H9 (cell line): Measurements from ENCODE around the gene C1QL4. TPM values are rescaled to one million over a fixed set of nuclear protein-coding genes. Genes with fewer than 3 reads are reported as not detected.

Experiments
- DNase-seq: peaks from one replicate; pipeline ENCODE4 v3.0.0-alpha.2; 2017
- H2AFZ ChIP-seq: one replicate; pipeline ENCODE4 v1.6.1; 2013; ENCODE audit warnings: mild to moderate bottlenecking, low read length, control low read depth, moderate library complexity
- H2AK5ac ChIP-seq: 2 replicates; pipeline ENCODE4 v1.6.1; 2013; ENCODE audit warnings: low read length, control low read depth, mixed read lengths; ENCODE audit not compliant: insufficient read length
- H2BK120ac ChIP-seq: one replicate; pipeline ENCODE4 v1.6.1; 2013; ENCODE audit warnings: low read depth, mild to moderate bottlenecking, low read length, control low read depth, inconsistent platforms; ENCODE audit not compliant: poor library complexity, severe bottlenecking
- H2BK12ac ChIP-seq: 2 replicates; pipeline ENCODE4 v1.6.1; 2013; ENCODE audit warnings: low read length, control low read depth, mixed read lengths, low read depth; ENCODE audit not compliant: insufficient read length
- H2BK15ac ChIP-seq: 2 replicates; pipeline ENCODE4 v1.6.1; 2013; ENCODE audit warnings: low read depth, low read length, control low read depth
- H2BK20ac ChIP-seq: one replicate; pipeline ENCODE4 v1.6.1; 2013; ENCODE audit warnings: low read depth, mild to moderate bottlenecking, low read length, control low read depth, inconsistent platforms; ENCODE audit not compliant: poor library complexity, severe bottlenecking
- H2BK5ac ChIP-seq: 2 replicates; pipeline ENCODE4 v1.6.1; 2013; ENCODE audit warnings: low read length, control low read depth, mixed read lengths; ENCODE audit not compliant: insufficient read length
- H3K14ac ChIP-seq: 2 replicates; pipeline ENCODE4 v1.6.1; 2013; ENCODE audit warnings: low read length, control low read depth; ENCODE audit not compliant: insufficient read depth
- H3K18ac ChIP-seq: 2 replicates; pipeline ENCODE4 v1.6.1; 2013; ENCODE audit warnings: low read depth, mild to moderate bottlenecking, mixed read lengths, low read length, control low read depth; ENCODE audit not compliant: insufficient read length
- H3K23ac ChIP-seq: 2 replicates; pipeline ENCODE4 v1.6.1; 2013; ENCODE audit warnings: low read length, control low read depth, mixed read lengths, low read depth; ENCODE audit not compliant: insufficient read length
- H3K23me2 ChIP-seq: 2 replicates; pipeline ENCODE4 v1.6.1; 2013; ENCODE audit warnings: low read depth, mild to moderate bottlenecking, mixed read lengths, low read length, control low read depth; ENCODE audit not compliant: insufficient read length, poor library complexity, severe bottlenecking
- H3K27ac ChIP-seq: 2 replicates; pipeline ENCODE4 v1.5.1; 2013; ENCODE audit warnings: low read length, control low read depth, mixed read lengths, low read depth; ENCODE audit not compliant: insufficient read length
- H3K27me3 ChIP-seq: 2 replicates; pipeline ENCODE4 v1.6.1; 2013; ENCODE audit warnings: low read length, control low read depth, inconsistent platforms; ENCODE audit not compliant: insufficient read depth
- H3K4ac ChIP-seq: 2 replicates; pipeline ENCODE4 v1.6.1; 2013; ENCODE audit warnings: low read depth, mild to moderate bottlenecking, control low read depth, inconsistent platforms, low read length, moderate library complexity
- H3K4me1 ChIP-seq: 2 replicates; pipeline ENCODE4 v1.6.1; 2013; ENCODE audit warnings: low read length, control low read depth, inconsistent platforms; ENCODE audit not compliant: insufficient read depth
- H3K4me2 ChIP-seq: 2 replicates; pipeline ENCODE4 v1.6.1; 2013; ENCODE audit warnings: low read length, control low read depth, mixed read lengths; ENCODE audit not compliant: insufficient read length, insufficient read depth
- H3K56ac ChIP-seq: 2 replicates; pipeline ENCODE4 v1.6.1; 2013; ENCODE audit warnings: low read depth, mild to moderate bottlenecking, mixed read lengths, low read length, control low read depth; ENCODE audit not compliant: insufficient read length
- H3K79me1 ChIP-seq: 2 replicates; pipeline ENCODE4 v1.6.1; 2013; ENCODE audit warnings: low read depth, mild to moderate bottlenecking, moderate library complexity, low read length, control low read depth, inconsistent platforms; ENCODE audit not compliant: insufficient read depth, poor library complexity, severe bottlenecking
- H3K79me2 ChIP-seq: 2 replicates; pipeline ENCODE4 v1.6.1; 2013; ENCODE audit warnings: low read length, control low read depth, inconsistent platforms; ENCODE audit not compliant: insufficient read depth
- H3K9ac ChIP-seq: 2 replicates; pipeline ENCODE4 v1.6.1; 2013; ENCODE audit warnings: low read length, control low read depth, mixed read lengths; ENCODE audit not compliant: insufficient read length; ENCODE audit errors: extremely low read depth
- H3K9me3 ChIP-seq: one replicate; pipeline ENCODE4 v1.6.1; 2013; ENCODE audit warnings: low read depth, low read length, inconsistent platforms; ENCODE audit not compliant: control insufficient read depth
- H3T11ph ChIP-seq: one replicate; pipeline ENCODE4 v1.6.1; 2013; ENCODE audit warnings: mild to moderate bottlenecking, low read length, control low read depth, inconsistent platforms
- H4K20me1 ChIP-seq: one replicate; pipeline ENCODE4 v1.6.1; 2013; ENCODE audit not compliant: control insufficient read depth, insufficient read length, insufficient read depth
- H4K5ac ChIP-seq: 2 replicates; pipeline ENCODE4 v1.6.1; 2013; ENCODE audit warnings: low read depth, mild to moderate bottlenecking, mixed read lengths, low read length, control low read depth; ENCODE audit not compliant: insufficient read length
- H4K8ac ChIP-seq: replicated peaks from 2 replicates; pipeline ENCODE4 v1.6.1; 2013; ENCODE audit warnings: low read length, control low read depth, mixed read lengths, low read depth; ENCODE audit not compliant: insufficient read length
- H4K91ac ChIP-seq: 2 replicates; pipeline ENCODE4 v1.6.1; 2013; ENCODE audit warnings: low read depth, mild to moderate bottlenecking, moderate library complexity, mixed read lengths, low read length, control low read depth; ENCODE audit not compliant: insufficient read length
- H3K27ac Mint-ChIP-seq, 3 experiments: 2 replicates in 2 of 3; 3 replicates in 1 of 3; pipeline ENCODE4 v1.8.0; 2020 to 2021; ENCODE audit warnings: mixed read lengths in 3 of 3, mild to moderate bottlenecking in 1 of 3, moderate library complexity in 1 of 3
- H3K27me3 Mint-ChIP-seq: 2 replicates; pipeline ENCODE4 v1.8.0; 2021; ENCODE audit warnings: low read depth, mild to moderate bottlenecking, moderate library complexity, mixed read lengths
- H3K36me3 Mint-ChIP-seq, 3 experiments: 2 replicates in 2 of 3; 3 replicates in 1 of 3; pipeline ENCODE4 v1.8.0; 2020 to 2021; ENCODE audit warnings: low read depth in 3 of 3, mixed read lengths in 3 of 3; ENCODE audit not compliant: insufficient read depth in 1 of 3
- H3K4me1 Mint-ChIP-seq, 2 experiments: 2 replicates each; pipeline ENCODE4 v1.8.0; 2020; ENCODE audit warnings: mixed read lengths in 2 of 2
- H3K4me3 Mint-ChIP-seq, 2 experiments: 2 replicates in 1 of 2; 3 replicates in 1 of 2; pipeline ENCODE4 v1.8.0; 2020 to 2021; ENCODE audit warnings: mild to moderate bottlenecking in 2 of 2, mixed read lengths in 2 of 2, moderate library complexity in 1 of 2
- H3K9me3 Mint-ChIP-seq, 2 experiments: 2 replicates in 1 of 2; 3 replicates in 1 of 2; pipeline ENCODE4 v1.8.0; 2020; ENCODE audit warnings: mild to moderate bottlenecking in 2 of 2, mixed read lengths in 2 of 2, moderate library complexity in 1 of 2
- CTCF ChIP-seq: fragments of 200-600 bp; sonication (generic); conservative IDR thresholded peaks from 3 replicates; pipeline ENCODE4 v1.8.0; 2021; ENCODE audit warnings: antibody characterized with exemption, mild to moderate bottlenecking
- WGBS: extraction: QIAGEN DNeasy Blood & Tissue Kit; methylation state at CpG from one replicate; pipeline ENCODE4 v1.1.7; 2013; ENCODE audit warnings: missing lambda C conversion rate, low lambda C conversion rate, mixed read lengths; ENCODE audit not compliant: insufficient read length; ENCODE audit errors: extremely low coverage; 5-methylcytosine and 5-hydroxymethylcytosine counted together
- total RNA-seq: library from RNA; stranded (reverse); gene quantifications from 2 replicates; pipeline ENCODE4 v1.2.1, GENCODE V29; 2021

Gene C1QL4
- total RNA-seq, 1 experiment from 2014 or later = 1.9 TPM

GRCh38 chr12:49330631-49331379, 6.2 kb downstream of the C1QL4 start:
- Histone ChIP-seq H3K4ac (no peak overlapping the region), H4K5ac (no peak overlapping the region), H3K56ac (no peak overlapping the region), H2BK12ac (no peak overlapping the region), H3K23ac (no peak overlapping the region), H3K18ac (no peak overlapping the region), H3K9ac (no peak overlapping the region), H3K4me1 (no peaks in the 10 kb centered on the region), H2BK5ac (no peak overlapping the region), H3T11ph (no peak overlapping the region), H3K9me3 (no peaks in the 10 kb centered on the region), H3K27me3 (peaks cover 14% of the 10 kb centered on the region; the same call in 1 of the 2 replicates), H4K8ac (no peak overlapping the region), H2AK5ac (no peak overlapping the region), H4K20me1 (no peaks in the 10 kb centered on the region), H3K23me2 (no peaks in the 10 kb centered on the region), H3K79me2 (no peaks in the 10 kb centered on the region), H3K79me1 (no peaks in the 10 kb centered on the region), H3K27ac (no peak overlapping the region), H3K14ac (no peak overlapping the region), H2BK20ac (no peak overlapping the region), H3K4me2 (no peak overlapping the region), H2AFZ (no peak overlapping the region), H4K91ac (no peak overlapping the region), H2BK15ac (no peak overlapping the region), H2BK120ac (no peak overlapping the region)
- H3K27me3 Mint-ChIP-seq = peaks cover 35% of the 10 kb centered on the region
- DNase-seq = no peak
- no peak overlapping the region for H3K4me3 Mint-ChIP-seq
- peaks cover 0 to 3% of the 10 kb centered on the region in 2 experiments; a peak in 1 of 5 replicates for H3K9me3 Mint-ChIP-seq
- no peak overlapping the region; a peak in 1 of 7 replicates for H3K27ac Mint-ChIP-seq
- TF ChIP-seq CTCF = no peak
- peaks cover 17 to 49% (median 46%) of the 10 kb centered on the region in 3 experiments; a peak in 6 of 7 replicates for H3K36me3 Mint-ChIP-seq
- WGBS = no CpG with 5 or more reads among the region's 14 CpGs
- H3K4me1 Mint-ChIP-seq = peaks cover 0 to 5% of the 10 kb centered on the region in 2 experiments; a peak in 1 of 4 replicates
